ENCODE measurements around the gene NCEH1. TPM values are rescaled to one million over a fixed set of nuclear protein-coding genes. Genes with fewer than 3 reads are reported as not detected.

The NCEH1 gene
- total and polyA plus RNA-seq, 9 of the 15 experiments (the other 6 are each of a cell fraction or from before 2014, with no cell fraction given) = 1.3 to 5.0 (median 2.8) TPM

GRCh38 chr3:172700936-172701455 is 9.9 kb downstream of the NCEH1 start:
- Histone ChIP-seq H2AFZ (ENCODE audit: low read depth, low read length) (no peak overlapping the region), H4K20me1 (replicated peaks; ENCODE audit: control insufficient read depth, insufficient read depth, low read length) (0 out of 2 replicates have a peak, but pooled peaks cover 3% of the 10 kb centered on the region), H3K4me2 (ENCODE audit: insufficient read depth, low read length) (no peak overlapping the region), H3K27me3 (ENCODE audit: control insufficient read depth in 2 of 2, insufficient read depth in 2 of 2, low read length in 2 of 2) (no peaks in the 10 kb centered on the region), H3K4me3 (no peak overlapping the region), H3K36me3 (ENCODE audit: control insufficient read depth, insufficient read depth, low read length) (no peaks in the 10 kb centered on the region), H3K4me1 (replicated peaks in 1 of 2; ENCODE audit: control insufficient read depth in 2 of 2, insufficient read depth in 2 of 2, low read length in 2 of 2) (peaks cover 0 to 7% of the 10 kb centered on the region in 2 experiments; a peak in 3 of 5 replicates), H3K27ac (ENCODE audit: extremely low read depth, low read depth, low read length) (no peak overlapping the region), H3K9me1 (ENCODE audit: control insufficient read depth, insufficient read depth, low read length) (no peaks in the 10 kb centered on the region), H3K9ac (ENCODE audit: insufficient read depth in 1 of 2, low read depth in 2 of 2, low read length in 2 of 2) (no peak overlapping the region), H3K79me2 (ENCODE audit: control insufficient read depth, insufficient read depth, low read length) (no peaks in the 10 kb centered on the region; the same call in 2 of the 3 replicates), H3K9me3 (replicated peaks; ENCODE audit: control insufficient read depth, insufficient read depth, low read depth, low read length) (no peaks in the 10 kb centered on the region)
- CTCF ChIA-PET (ENCODE audit: low intra/inter-chr PET ratio) = no interaction called here
- DNase-seq (ENCODE audit: extremely low read depth in 1 of 4, low spot score in 3 of 4) = no peak
- BruUV-seq (replicated peaks) = no TSS peak
- no peak for FAIRE-seq
- TF ChIP-seq U2AF2 (optimal IDR thresholded peaks at IDR 0.05; ENCODE audit: low read depth, low read length) (no peak), PRDM10 (IDR thresholded peaks at IDR 0.05; ENCODE audit: partially characterized antibody) (peak; percentile 88)
- POLR2A ChIA-PET = interaction anchor here (0.6 kb wide), 1 partner anchor 324 kb away, joined by 3 read pairs; no protein-coding TSS in a partner anchor
- no peak for ATAC-seq
- 85% methylated on average over 1 of the region's 1 CpG for whole genome bisulfite sequencing (ENCODE audit: insufficient coverage, low coverage, missing lambda C conversion rate)
- in situ Hi-C loops (cut with MboI) = no loop called here
- intact Hi-C loops (cut with micrococcal nuclease) = no loop called here
